HEK293 (cell line): ENCODE data around the gene CPA2.

Source experiments
- CTCF ChIA-PET: fragments of 350-600 bp; formaldehyde crosslinking; extraction: SDS; loops from one replicate; lab custom pipeline; 2021; ENCODE audit warnings: antibody characterized with exemption; lab: Yijun Ruan, JAX
- POLR2A ChIA-PET: fragments of 300-600 bp; formaldehyde crosslinking; extraction: SDS; loops from one replicate; lab custom pipeline; 2020; ENCODE audit warnings: antibody characterized with exemption, inconsistent platforms; lab: Yijun Ruan, JAX
- H3K27ac ChIP-seq: fragments of 200-500 bp; sonication (Bioruptor generic); 2 replicates; pipeline ENCODE4 v1.5.1; 2014; ENCODE audit warnings: low read depth, low read length, control low read depth, inconsistent platforms; ENCODE audit errors: extremely low read depth
- H3K36me3 ChIP-seq, 2 experiments: fragments of 200-500 bp in 1 of 2; sonication (Bioruptor generic) in 1 of 2; 1 replicate in 1 of 2; 2 replicates in 1 of 2; pipeline ENCODE4 v1.5.1; 2014 to 2017; ENCODE audit warnings: inconsistent platforms in 2 of 2, low read length in 2 of 2; ENCODE audit not compliant: control insufficient read depth in 2 of 2, insufficient read depth in 1 of 2
- H3K4me1 ChIP-seq: fragments of 200-500 bp; sonication (Bioruptor generic); 2 replicates; pipeline ENCODE4 v1.5.1; 2014; ENCODE audit warnings: mild to moderate bottlenecking, low read length, inconsistent platforms; ENCODE audit not compliant: control insufficient read depth, insufficient read depth
- H3K4me3 ChIP-seq: 2 replicates; pipeline ENCODE4 v1.5.1; 2011; ENCODE audit warnings: low read depth, mild to moderate bottlenecking, control low read depth, low read length, moderate library complexity
- H3K9me3 ChIP-seq: fragments of 200-500 bp; sonication (Bioruptor generic); 2 replicates; pipeline ENCODE4 v1.5.1; 2014; ENCODE audit warnings: low read depth, low read length, inconsistent platforms; ENCODE audit not compliant: control insufficient read depth, insufficient read depth
- PBX3 ChIP-seq: sonication (generic); formaldehyde crosslinking; IDR thresholded peaks from 2 replicates; pipeline ENCODE4 v1.8.1; 2022; ENCODE audit warnings: mild to moderate bottlenecking, moderate library complexity, missing genetic modification reagents
- PRDM1 ChIP-seq: fragments of 450-650 bp; formaldehyde crosslinking; IDR thresholded peaks from 2 replicates; pipeline ENCODE4; 2016; ENCODE audit warnings: missing biosample characterization, missing genetic modification characterization
- PRDM10 ChIP-seq: fragments of 450-650 bp; formaldehyde crosslinking; IDR thresholded peaks from 2 replicates; pipeline ENCODE4 v1.5.1; 2016; ENCODE audit warnings: missing biosample characterization, missing genetic modification characterization
- SALL2 ChIP-seq: fragments of 450-650 bp; formaldehyde crosslinking; IDR thresholded peaks from 2 replicates; pipeline ENCODE4 v1.5.0; 2017; ENCODE audit warnings: missing biosample characterization, mild to moderate bottlenecking, missing genetic modification characterization, borderline replicate concordance
- TRIM28 ChIP-seq: IDR thresholded peaks from 2 replicates; pipeline ENCODE4 v1.6.1; 2011; ENCODE audit warnings: low read length, control low read depth, borderline replicate concordance
- ZBTB11 ChIP-seq: fragments of 450-650 bp; formaldehyde crosslinking; conservative IDR thresholded peaks from 2 replicates; pipeline ENCODE4 v1.5.1; 2016; ENCODE audit warnings: low read depth, missing biosample characterization, missing genetic modification characterization
- ZBTB17 ChIP-seq: fragments of 450-650 bp; formaldehyde crosslinking; IDR thresholded peaks from 2 replicates; pipeline ENCODE4 v1.5.1; 2016; ENCODE audit warnings: missing biosample characterization, missing genetic modification characterization
- ZBTB48 ChIP-seq: fragments of 450-650 bp; formaldehyde crosslinking; IDR thresholded peaks from 2 replicates; pipeline ENCODE4 v1.5.1; 2016; ENCODE audit warnings: missing biosample characterization, missing genetic modification characterization
- ZBTB6 ChIP-seq: fragments of 450-650 bp; formaldehyde crosslinking; IDR thresholded peaks from 2 replicates; pipeline ENCODE4 v1.5.1; 2017; ENCODE audit warnings: missing biosample characterization, missing genetic modification characterization
- ZIC2 ChIP-seq: fragments of 450-650 bp; formaldehyde crosslinking; IDR thresholded peaks from 2 replicates; pipeline ENCODE4 v1.5.1; 2016; ENCODE audit warnings: missing biosample characterization, missing genetic modification characterization
- ZNF146 ChIP-seq: fragments of 450-650 bp; formaldehyde crosslinking; IDR thresholded peaks from 2 replicates; pipeline ENCODE4 v1.5.1; 2016; ENCODE audit warnings: missing biosample characterization, missing genetic modification characterization
- ZNF555 ChIP-seq: fragments of 450-650 bp; formaldehyde crosslinking; conservative IDR thresholded peaks from 2 replicates; pipeline ENCODE4 v1.5.1; 2017; ENCODE audit warnings: missing biosample characterization, mild to moderate bottlenecking, missing genetic modification characterization, inconsistent platforms
- ZNF610 ChIP-seq: fragments of 450-650 bp; formaldehyde crosslinking; IDR thresholded peaks from 2 replicates; pipeline ENCODE4 v1.5.1; 2016; ENCODE audit warnings: missing biosample characterization, missing genetic modification characterization, borderline replicate concordance
- ZNF629 ChIP-seq: fragments of 450-650 bp; formaldehyde crosslinking; IDR thresholded peaks from 2 replicates; pipeline ENCODE4 v1.5.1; 2017; ENCODE audit warnings: missing biosample characterization, missing genetic modification characterization
- TF ChIP-seq, protein P1 (sequence below): fragments of 450-650 bp; formaldehyde crosslinking; IDR thresholded peaks from 2 replicates; pipeline ENCODE4 v1.5.1; 2017; ENCODE audit warnings: missing biosample characterization, missing genetic modification characterization

CPA2 gene

GRCh38 chr7:130221746-130222145, 44.9 kb upstream of the CPA2 start:
- CTCF ChIA-PET, result no interaction called here
- TF ChIP-seq PRDM10 (tag by site-specific recombination) (no peak), ZNF146 (tag by site-specific recombination) (no peak), PRDM1 (tag by site-specific recombination) (no peak), ZNF629 (tag by site-specific recombination) (no peak), ZBTB6 (no peak), TRIM28 (no peak), ZIC2 (tag by site-specific recombination) (no peak), ZBTB48 (no peak), ZNF610 (tag by site-specific recombination) (no peak)
- no peaks in the 10 kb centered on the region for H3K9me3 ChIP-seq
- H3K4me1 ChIP-seq, result no peaks in the 10 kb centered on the region
- no peaks in the 10 kb centered on the region for H3K36me3 ChIP-seq
- H3K4me3 ChIP-seq, result no peak overlapping the region
- POLR2A ChIA-PET, result interaction anchor here (1.5 kb wide), 1 partner anchor 16 kb away, joined by 6 read pairs; the partner anchor contains the start of gene TMEM209
- no peak overlapping the region for H3K27ac ChIP-seq

DNA sequence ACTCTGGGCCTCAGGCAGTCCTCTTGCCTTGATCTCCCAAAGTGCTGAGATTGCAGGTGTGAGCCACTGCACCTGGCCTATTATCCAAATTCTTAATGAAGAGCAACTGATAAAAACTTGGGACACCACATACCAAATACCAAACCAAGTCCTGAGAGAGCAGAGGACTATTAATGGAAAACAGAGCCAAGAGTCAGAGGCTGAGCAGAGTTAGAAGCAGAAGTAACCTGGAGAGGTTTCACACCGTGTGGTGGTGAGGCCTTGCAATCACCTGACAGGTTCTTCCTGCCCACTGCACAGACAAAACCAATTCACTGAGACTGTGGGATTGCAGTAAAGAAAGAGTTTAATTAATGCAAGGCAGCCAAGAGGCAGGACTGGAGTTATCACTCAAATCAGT, 43.0 kb upstream of the CPA2 start:
- POLR2A ChIA-PET, result no interaction called here
- no peaks in the 10 kb centered on the region for H3K36me3 ChIP-seq
- no peak overlapping the region for H3K4me3 ChIP-seq
- no peaks in the 10 kb centered on the region for H3K4me1 ChIP-seq
- CTCF ChIA-PET, result no interaction called here
- TF ChIP-seq ZNF555 (tag by site-specific recombination) (no peak), ZBTB11 (tag by site-specific recombination) (no peak), ZBTB17 (tag by site-specific recombination) (peak; percentile 31; the same call in 1 of the 2 replicates), SALL2 (tag by site-specific recombination) (no peak), PBX3 (no peak)
- TF ChIP-seq, protein P1, sequence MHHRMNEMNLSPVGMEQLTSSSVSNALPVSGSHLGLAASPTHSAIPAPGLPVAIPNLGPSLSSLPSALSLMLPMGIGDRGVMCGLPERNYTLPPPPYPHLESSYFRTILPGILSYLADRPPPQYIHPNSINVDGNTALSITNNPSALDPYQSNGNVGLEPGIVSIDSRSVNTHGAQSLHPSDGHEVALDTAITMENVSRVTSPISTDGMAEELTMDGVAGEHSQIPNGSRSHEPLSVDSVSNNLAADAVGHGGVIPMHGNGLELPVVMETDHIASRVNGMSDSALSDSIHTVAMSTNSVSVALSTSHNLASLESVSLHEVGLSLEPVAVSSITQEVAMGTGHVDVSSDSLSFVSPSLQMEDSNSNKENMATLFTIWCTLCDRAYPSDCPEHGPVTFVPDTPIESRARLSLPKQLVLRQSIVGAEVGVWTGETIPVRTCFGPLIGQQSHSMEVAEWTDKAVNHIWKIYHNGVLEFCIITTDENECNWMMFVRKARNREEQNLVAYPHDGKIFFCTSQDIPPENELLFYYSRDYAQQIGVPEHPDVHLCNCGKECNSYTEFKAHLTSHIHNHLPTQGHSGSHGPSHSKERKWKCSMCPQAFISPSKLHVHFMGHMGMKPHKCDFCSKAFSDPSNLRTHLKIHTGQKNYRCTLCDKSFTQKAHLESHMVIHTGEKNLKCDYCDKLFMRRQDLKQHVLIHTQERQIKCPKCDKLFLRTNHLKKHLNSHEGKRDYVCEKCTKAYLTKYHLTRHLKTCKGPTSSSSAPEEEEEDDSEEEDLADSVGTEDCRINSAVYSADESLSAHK (tag by site-specific recombination), result no peak
- TF ChIP-seq, all 188 proteins: peak for 1
- H3K9me3 ChIP-seq, result no peaks in the 10 kb centered on the region
- H3K27ac ChIP-seq, result no peak overlapping the region
